Measurements from ENCODE around the gene H2BK1.

H2BK1 gene

GRCh38 chr7:151198945-151199848 lies 11.1 kb downstream of the H2BK1 start:
- H3K4me1 Mint-ChIP-seq = peaks cover 8% of the 10 kb centered on the region
- H3K27ac Mint-ChIP-seq = no peak overlapping the region
- H3K36me3 Mint-ChIP-seq (ENCODE audit: low read depth) = no peaks in the 10 kb centered on the region
- H3K9me3 Mint-ChIP-seq = no peaks in the 10 kb centered on the region
- DNase-seq = no peak
- H3K27me3 Mint-ChIP-seq (ENCODE audit: low read depth, poor library complexity) = peaks cover 28% of the 10 kb centered on the region
- no peak for TF ChIP-seq CTCF (IDR thresholded peaks at IDR 0.05)
- H3K4me3 Mint-ChIP-seq = no peak overlapping the region

GRCh38 chr7:151197932-151198331 lies 12.4 kb downstream of the H2BK1 start:
- DNase-seq = no peak
- Mint-ChIP-seq H3K4me3 (no peak overlapping the region), H3K4me1 (peaks cover 8% of the 10 kb centered on the region), H3K9me3 (no peaks in the 10 kb centered on the region), H3K27me3 (ENCODE audit: low read depth, poor library complexity) (peaks cover 22% of the 10 kb centered on the region), H3K36me3 (ENCODE audit: low read depth) (no peaks in the 10 kb centered on the region), H3K27ac (no peak overlapping the region)
- TF ChIP-seq CTCF (IDR thresholded peaks at IDR 0.05) = no peak

- Mint-ChIP-seq H3K36me3 (ENCODE audit: low read depth) (no peaks in the 10 kb centered on the region), H3K9me3 (no peaks in the 10 kb centered on the region), H3K4me1 (peaks cover 8% of the 10 kb centered on the region), H3K27me3 (ENCODE audit: low read depth, poor library complexity) (peaks cover 11% of the 10 kb centered on the region), H3K4me3 (no peak overlapping the region), H3K27ac (no peak overlapping the region)
- no peak for DNase-seq
- TF ChIP-seq CTCF (IDR thresholded peaks at IDR 0.05) = no peak
These were observed 14.5 kb downstream of the H2BK1 start for GRCh38 chr7:151195616-151196450.

GRCh38 chr7:151194188-151194587 lies 16.1 kb downstream of the H2BK1 start:
- DNase-seq = no peak
- Mint-ChIP-seq H3K4me3 (no peak overlapping the region), H3K27ac (no peak overlapping the region), H3K27me3 (ENCODE audit: low read depth, poor library complexity) (peaks cover 27% of the 10 kb centered on the region), H3K4me1 (peaks cover 3% of the 10 kb centered on the region), H3K36me3 (ENCODE audit: low read depth) (no peaks in the 10 kb centered on the region), H3K9me3 (no peaks in the 10 kb centered on the region)
- TF ChIP-seq CTCF (IDR thresholded peaks at IDR 0.05) = no peak

- no peak overlapping the region for H3K4me3 Mint-ChIP-seq
- DNase-seq = no peak
- no peaks in the 10 kb centered on the region for H3K36me3 Mint-ChIP-seq (ENCODE audit: low read depth)
- peaks cover 5% of the 10 kb centered on the region for H3K4me1 Mint-ChIP-seq
- no peaks in the 10 kb centered on the region for H3K9me3 Mint-ChIP-seq
- H3K27ac Mint-ChIP-seq = no peak overlapping the region
- peaks cover 35% of the 10 kb centered on the region for H3K27me3 Mint-ChIP-seq (ENCODE audit: low read depth, poor library complexity)
- TF ChIP-seq CTCF (IDR thresholded peaks at IDR 0.05) = no peak
These were observed 16.9 kb downstream of the H2BK1 start for GRCh38 chr7:151193203-151193978.

Data from nephron progenitor cell (in vitro differentiated cells).